Measurements from ENCODE around the gene RAB35.
A peak's percentile ranks its signal among the peaks of the same experiment; 100 is the strongest.

Gene RAB35

DNA sequence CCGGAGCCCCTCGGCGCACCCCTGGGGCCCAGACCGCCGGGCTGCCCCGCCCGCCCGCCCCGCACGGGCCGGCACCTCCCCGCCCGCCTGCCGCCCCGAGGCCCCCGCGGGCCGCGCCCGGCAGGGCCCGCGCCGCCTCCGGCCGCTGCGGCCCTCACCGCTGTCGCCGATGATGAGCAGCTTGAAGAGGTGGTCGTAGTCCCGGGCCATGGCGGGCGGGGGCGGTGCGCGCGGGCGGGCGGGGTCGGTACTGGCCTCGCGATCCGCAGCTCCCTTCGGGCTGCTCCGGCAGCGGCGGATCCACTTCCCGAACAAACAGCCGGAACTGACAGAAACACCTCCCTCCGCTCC, at the start of gene RAB35:
Gene RAB35 (minus strand): TSS at position 313 of the 351 bp plus-strand sequence. CDS start 103 bp downstream, at position 210.
- no peak for DNase-seq

GRCh38 chr12:120164293-120164692, 47.7 kb upstream of the RAB35 start:
- no peak for DNase-seq

GRCh38 chr12:120162763-120163162, 46.2 kb upstream of the RAB35 start:
- DNase-seq: no peak

DNA sequence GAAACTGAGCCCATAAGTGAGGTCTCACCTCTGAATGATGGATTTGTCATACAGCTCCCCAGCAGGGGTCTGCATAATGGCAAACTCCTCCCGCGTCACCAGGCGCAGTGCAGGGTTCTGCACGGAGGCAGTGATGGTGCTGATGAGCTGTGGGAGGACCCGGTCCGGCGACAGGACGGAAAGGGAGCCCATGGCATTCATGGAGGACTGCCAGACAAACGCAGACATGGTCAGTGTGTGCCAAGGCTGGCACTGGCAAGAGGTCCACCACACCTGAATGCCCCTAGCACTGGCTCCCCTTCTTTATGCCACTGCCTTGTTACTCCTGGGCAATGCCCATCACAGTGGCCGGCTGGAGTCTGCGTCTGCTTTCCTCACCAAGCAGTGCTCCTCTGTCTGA, 45.3 kb upstream of the RAB35 start:
- DNase-seq: no peak

DNA sequence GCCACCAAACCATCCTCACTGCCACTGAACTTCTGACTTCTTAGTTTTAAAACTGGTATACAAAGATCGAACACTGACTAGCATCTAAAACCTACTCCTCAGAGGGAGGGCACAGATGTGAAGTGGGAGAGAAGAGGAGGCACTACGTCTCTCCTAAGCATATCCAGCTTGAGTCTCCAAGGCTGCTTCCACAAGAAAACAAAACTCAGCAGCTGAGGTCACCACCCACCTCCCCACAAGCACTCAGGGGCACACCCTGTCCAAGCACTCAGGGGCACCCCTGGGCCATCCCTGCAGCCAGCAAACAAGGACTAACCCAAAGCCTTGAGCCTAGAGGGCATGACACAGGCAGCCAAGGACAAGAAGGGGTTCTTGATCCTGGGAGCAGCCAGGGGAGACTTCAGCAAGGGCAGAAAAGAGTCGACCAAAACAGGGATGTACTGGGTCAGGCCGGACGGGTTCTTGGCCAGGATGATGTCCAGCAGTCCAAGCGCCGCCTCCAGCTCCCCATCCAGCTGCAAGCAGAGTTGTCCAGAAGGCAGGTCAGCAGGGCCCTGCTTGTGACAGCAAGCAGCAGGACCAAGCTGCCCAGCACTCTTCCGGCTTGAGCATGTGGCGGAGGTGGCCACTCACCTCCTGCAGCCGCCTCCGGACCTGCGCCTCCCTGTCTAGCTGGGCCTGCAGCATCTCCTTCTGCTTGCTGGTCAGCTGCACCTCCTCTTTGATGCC, 43.1 kb upstream of the RAB35 start:
- DNase-seq: no peak

GRCh38 chr12:120158351-120158750, 41.8 kb upstream of the RAB35 start:
- DNase-seq: no peak

DNA sequence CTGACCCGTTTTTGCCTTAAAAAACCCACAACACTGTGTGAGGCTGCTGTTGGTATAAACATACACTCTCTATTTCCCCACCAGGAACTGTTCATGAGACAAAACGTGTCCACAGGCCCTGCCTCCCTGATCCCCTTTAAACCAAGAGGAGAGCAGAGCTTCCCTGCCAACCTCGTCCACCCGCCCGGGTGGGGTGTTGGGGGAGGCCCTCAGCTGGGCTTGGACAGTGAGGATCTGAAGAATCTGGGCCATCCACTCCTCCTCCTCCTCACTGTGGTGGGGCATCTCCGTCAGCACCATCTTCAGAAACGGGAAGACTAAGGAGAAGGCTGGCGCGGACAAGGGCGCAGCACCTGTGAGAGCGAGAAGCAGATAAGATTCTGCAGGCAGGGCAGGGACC, 41.1 kb upstream of the RAB35 start:
- no peak for DNase-seq

DNA sequence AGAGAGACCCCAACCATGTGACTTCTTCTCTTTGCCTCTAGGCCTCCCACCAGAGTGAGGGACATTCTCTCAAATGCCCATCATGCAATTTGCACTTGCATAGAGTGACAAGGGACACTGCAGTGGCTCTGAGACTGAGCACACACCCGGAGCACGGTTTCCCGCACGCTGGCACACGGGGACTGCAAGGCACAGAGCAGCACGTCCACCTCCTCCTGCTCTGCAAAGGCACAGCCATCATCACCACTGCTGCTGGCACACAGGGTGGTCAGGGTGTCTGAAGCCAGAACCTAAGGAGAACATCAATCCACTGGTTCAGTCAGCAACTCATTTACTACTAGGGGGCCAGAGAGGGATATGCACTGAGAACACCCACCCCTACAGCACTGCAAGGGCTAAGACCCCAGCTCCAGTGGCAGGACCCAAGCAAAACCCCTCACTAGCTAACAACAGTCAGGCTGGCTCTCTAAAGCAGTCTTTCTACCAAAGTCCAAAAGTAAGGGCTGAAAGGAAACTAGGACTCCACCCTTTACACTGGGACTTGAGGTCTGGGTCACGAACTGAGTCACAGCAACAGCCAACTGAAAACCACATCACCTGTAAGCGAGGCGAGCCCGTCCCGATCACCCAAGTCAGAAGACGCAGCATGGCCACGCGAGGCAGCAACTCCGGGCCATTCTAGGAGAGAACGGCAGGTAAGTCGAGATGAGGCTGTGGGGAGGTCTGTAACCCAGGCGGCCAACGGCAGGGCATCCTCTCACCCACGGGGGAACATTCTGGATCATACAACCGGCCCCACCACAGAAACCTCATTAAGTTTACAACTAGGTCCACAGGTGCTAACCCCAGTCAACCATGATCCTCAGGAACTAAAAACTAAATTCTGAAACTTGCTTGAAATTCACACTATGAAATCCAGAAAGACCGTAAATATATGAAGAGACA, 40.0 kb upstream of the RAB35 start:
- no peak for DNase-seq

GRCh38 chr12:120155072-120155471, 38.5 kb upstream of the RAB35 start:
- no peak for DNase-seq

- no peak for DNase-seq
Measured at GRCh38 chr12:120150919-120151525, 34.5 kb upstream of the RAB35 start.

- DNase-seq: no peak
Measured at GRCh38 chr12:120148011-120148410, 31.5 kb upstream of the RAB35 start.

- DNase-seq: no peak
Measured at GRCh38 chr12:120145164-120145563, 28.6 kb upstream of the RAB35 start.

DNA sequence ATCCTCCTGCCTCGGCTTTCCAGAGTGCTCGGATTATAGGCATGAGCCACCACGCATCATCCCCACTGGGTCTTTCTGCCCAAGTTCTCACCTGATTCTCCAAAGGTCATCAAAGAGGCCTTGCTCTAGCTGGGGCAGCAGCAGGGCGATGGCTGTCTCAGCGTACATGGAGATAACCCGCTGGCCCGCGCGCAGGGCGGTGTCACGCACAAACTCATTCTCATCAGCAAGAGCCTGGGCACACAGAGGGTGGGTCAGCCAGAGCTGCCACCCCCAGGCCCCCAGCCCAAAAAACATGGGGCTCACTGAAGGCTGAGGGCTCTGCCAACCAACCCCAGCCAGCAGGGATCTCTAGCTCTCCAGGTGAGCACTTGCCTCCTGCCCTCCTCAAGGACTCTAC, 27.7 kb upstream of the RAB35 start:
- DNase-seq: no peak

GRCh38 chr12:120142231-120142877, 25.8 kb upstream of the RAB35 start:
- no peak for DNase-seq

DNA sequence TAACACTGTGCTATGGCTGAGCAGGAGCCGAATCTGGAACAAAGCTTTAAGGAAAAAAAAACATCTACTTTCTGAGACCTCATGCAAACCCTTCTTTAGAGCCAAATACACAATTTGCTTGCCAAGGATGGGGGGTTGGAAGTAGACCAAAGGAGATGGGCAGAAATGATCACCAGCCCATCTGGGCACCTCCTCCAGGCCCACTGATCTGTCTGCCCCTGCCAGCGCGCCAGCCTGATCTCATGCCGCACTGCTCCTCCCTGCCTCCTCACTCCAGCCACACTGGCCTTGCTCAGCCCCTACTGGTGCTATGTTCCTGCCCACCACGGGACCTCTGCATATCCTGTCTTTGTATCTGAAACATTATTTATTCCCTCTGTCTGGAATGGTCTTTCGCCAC, 24.8 kb upstream of the RAB35 start:
- no peak for DNase-seq

- no peak for DNase-seq
Measured at GRCh38 chr12:120140603-120141002, 24.1 kb upstream of the RAB35 start.

DNA sequence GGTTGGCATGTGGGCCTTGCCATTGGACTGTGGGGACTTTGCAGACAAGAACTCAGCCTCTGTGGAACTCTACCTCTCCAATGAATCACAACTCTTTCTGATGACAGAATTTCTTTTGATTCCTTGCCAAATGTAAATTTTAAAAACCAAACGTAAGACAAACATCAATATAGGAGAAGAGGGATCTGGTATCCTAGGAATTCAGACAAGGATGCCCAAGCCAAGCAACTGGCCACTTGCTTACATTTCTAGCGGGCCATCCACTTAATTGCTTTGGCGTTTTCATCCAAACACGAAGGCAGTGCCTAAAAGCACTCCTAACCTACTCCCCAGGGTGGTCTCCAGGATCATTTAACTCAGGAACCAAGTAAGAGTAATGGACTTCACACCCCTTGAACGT, 23.4 kb upstream of the RAB35 start:
- DNase-seq: peak; percentile 60

DNA sequence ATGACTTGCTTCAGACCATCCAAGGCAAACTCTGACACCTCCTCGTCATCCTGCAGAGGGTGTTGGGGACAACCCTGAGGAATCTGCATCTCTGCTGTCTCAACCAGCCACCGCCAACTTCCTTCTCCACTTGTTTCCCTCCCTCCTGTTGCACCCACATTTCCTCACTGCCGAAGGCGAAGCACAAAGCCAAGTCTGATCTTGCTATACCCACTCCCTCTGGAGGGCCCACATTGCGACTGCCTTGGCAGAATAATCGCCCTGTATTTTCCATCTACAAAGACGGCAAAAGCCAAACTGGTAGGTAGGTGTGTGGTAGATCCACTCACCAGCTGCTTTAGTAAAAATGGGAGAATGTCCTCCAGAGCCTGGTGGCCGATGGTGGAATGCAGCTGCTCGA, 21.8 kb upstream of the RAB35 start:
- DNase-seq: no peak

- DNase-seq: no peak
Measured at GRCh38 chr12:120137833-120138232, 21.3 kb upstream of the RAB35 start.

DNA sequence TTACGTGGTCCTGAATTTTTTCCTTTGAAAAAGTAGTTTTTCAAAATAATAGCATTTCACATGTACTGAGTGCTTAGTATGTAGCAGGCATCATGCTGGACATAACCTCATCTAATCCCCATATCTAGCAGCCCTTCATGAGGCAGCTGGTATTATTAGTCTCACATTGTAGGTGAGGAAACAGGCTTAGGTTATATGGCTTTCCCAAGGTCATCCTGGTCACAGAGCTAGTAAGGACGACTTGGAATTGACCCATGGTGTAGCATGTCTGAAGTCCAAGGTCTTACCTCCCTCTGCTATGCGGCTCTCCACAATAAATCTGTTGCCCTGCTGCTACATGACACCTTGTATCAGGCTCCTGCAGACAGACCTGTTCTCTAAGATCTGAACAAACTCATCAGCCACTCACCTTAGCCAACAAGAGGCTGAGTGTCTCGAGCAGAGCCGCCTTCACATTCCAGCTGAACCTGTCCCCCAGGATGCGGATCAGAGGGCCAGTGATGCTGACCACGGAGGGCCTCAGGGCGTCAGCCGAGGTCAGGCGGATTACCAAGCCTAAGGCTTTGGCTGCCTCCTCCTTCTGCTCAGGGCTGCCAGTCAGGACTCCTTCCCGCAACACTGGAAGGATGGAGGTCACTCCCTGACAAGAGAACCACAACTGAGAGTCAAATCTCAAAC, 19.7 kb upstream of the RAB35 start:
- no peak for DNase-seq

DNA sequence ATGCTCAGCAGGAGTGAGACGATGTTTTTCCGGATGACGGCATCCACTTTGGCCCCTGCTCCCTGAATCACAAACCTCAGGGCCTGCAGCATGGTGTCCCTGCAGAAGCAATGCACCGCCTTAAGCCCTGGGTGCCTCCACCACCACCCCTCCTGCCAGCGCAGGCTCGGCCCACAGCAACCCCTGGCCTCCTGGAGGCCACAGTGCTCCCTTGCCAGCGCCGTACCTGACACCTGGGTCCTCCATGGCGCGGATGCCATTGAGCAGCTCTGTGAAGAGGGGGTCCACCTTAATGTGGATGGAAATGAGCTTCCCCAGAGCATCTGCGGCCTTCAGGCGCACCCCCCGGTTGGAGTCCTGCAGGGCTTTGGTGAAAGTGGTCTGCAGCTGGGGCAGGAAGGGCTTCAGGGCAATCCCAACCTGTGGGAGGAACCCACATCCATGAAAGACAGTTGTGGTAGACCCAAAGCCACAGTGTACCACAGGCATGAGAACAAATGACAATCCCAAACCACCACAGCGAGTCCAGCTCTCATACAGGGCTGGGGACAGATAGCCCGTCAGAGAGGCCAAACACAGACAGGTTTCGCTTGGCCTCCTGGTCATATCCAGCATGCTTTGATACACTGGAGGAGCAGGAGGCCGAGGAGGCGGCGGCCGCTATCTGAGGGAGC, 17.9 kb upstream of the RAB35 start:
- no peak for DNase-seq

DNA sequence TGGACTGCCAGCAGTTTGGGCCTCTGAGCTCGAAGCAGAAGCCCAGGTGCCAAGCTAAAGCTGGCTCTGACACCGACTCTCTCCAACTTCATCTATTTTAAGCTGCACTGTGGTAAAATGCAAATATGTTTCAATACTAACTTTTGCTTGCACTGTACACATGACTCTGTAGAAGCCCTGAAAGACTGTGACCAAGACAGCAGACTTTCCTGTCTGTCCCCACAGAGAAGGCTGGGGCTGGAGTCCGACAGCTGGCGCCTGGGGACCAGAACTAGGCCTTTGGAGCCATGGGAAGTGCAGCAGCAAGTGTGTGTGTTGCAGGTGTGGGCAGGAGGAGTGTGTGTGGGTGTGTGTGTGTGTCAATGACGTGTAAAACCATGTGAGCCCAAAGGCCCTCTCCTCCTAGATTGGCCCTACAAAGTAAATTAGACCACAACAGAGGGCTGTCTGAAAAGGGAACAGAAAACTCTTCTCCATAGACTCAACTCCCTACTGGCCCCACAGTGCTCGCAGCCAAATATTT, 16.4 kb upstream of the RAB35 start:
- no peak for DNase-seq
